SK-N-MC (cell line): Measurements from ENCODE around the gene CDK6.

ENCODE experiments used
- DNase-seq: peaks from one replicate; pipeline ENCODE4 v3.0.0-alpha.2; 2011; ENCODE audit warnings: low read depth, low spot score
- H3K27ac ChIP-seq: fragments of 200-600 bp; sonication (generic); 2 replicates; pipeline ENCODE4 v1.5.1; 2016; ENCODE audit warnings: mixed run types
- H3K36me3 ChIP-seq: fragments of 200-600 bp; sonication (generic); 2 replicates; pipeline ENCODE4 v1.6.1; 2017; ENCODE audit warnings: antibody characterized with exemption, low read length, mixed read lengths; ENCODE audit not compliant: insufficient read depth
- H3K4me3 ChIP-seq: fragments of 200-600 bp; sonication (generic); 2 replicates; pipeline ENCODE4 v1.5.1; 2016
- H3K9ac ChIP-seq: fragments of 200-600 bp; sonication (generic); 2 replicates; pipeline ENCODE4 v1.8.0; 2017; ENCODE audit warnings: mixed run types, mixed read lengths; ENCODE audit not compliant: insufficient read length
- H3K9me3 ChIP-seq: fragments of 200-600 bp; sonication (generic); 2 replicates; pipeline ENCODE4 v1.6.1; 2017; ENCODE audit warnings: low read depth, mild to moderate bottlenecking, antibody characterized with exemption, low read length, moderate library complexity, mixed read lengths
- EZH2 ChIP-seq: fragments of 200-600 bp; sonication (generic); IDR thresholded peaks from one replicate; pipeline ENCODE4 v1.6.1; 2017; ENCODE audit warnings: antibody characterized with exemption
- FOXP2 ChIP-seq: optimal IDR thresholded peaks from 2 replicates; pipeline ENCODE3; 2011; ENCODE audit warnings: mild to moderate bottlenecking, moderate library complexity; ENCODE audit not compliant: insufficient read depth; ENCODE audit errors: extremely low read length, control extremely low read depth
- POLR2AphosphoS5 ChIP-seq: IDR thresholded peaks from 2 replicates; pipeline ENCODE4 v1.6.1; 2012; ENCODE audit warnings: mild to moderate bottlenecking, low read depth, low read length, borderline replicate concordance

Gene CDK6

GRCh38 chr7:92705831-92706230, 130.5 kb downstream of the CDK6 start:
- Histone ChIP-seq H3K4me3 (no peak overlapping the region), H3K9me3 (no peaks in the 10 kb centered on the region), H3K36me3 (no peaks in the 10 kb centered on the region), H3K27ac (no peak overlapping the region), H3K9ac (no peak overlapping the region)
- TF ChIP-seq FOXP2 (no peak), EZH2 (no peak), POLR2AphosphoS5 (no peak)
- no peak for DNase-seq

DNA sequence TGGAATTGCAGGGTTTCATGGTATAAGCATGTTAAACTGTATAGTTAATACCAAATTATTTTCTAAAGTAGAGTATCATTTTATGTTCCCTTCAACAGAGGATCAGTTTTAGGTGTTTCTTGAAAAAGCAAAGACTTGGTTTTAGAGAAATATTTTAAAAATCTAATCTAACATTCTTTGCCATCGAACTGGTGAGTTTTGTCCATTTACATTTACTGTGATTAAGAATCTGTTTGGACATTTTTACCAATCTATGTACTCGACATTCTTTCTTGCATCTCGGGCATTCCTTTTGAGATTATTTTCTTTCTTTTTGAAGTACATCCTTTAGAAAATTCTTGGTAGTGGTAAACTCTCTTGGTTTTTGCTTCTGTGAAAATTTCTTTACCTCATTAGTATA, 131.5 kb downstream of the CDK6 start:
- DNase-seq = no peak
- no peak overlapping the region for H3K4me3 ChIP-seq
- H3K9ac ChIP-seq = no peak overlapping the region
- TF ChIP-seq FOXP2 (no peak), EZH2 (no peak), POLR2AphosphoS5 (no peak)
- no peak overlapping the region for H3K27ac ChIP-seq
- H3K36me3 ChIP-seq = no peaks in the 10 kb centered on the region
- H3K9me3 ChIP-seq = no peaks in the 10 kb centered on the region

- DNase-seq = no peak
- TF ChIP-seq EZH2 (no peak), FOXP2 (no peak), POLR2AphosphoS5 (no peak)
- Histone ChIP-seq H3K9ac (no peak overlapping the region), H3K27ac (no peak overlapping the region), H3K36me3 (no peaks in the 10 kb centered on the region), H3K9me3 (no peaks in the 10 kb centered on the region), H3K4me3 (no peak overlapping the region)
These were observed 133.8 kb downstream of the CDK6 start for GRCh38 chr7:92702535-92702934.

GRCh38 chr7:92699966-92700514, 136.3 kb downstream of the CDK6 start:
- no peak overlapping the region for H3K4me3 ChIP-seq
- no peak for DNase-seq
- H3K9me3 ChIP-seq = no peaks in the 10 kb centered on the region
- H3K27ac ChIP-seq = no peak overlapping the region
- no peaks in the 10 kb centered on the region for H3K36me3 ChIP-seq
- no peak overlapping the region for H3K9ac ChIP-seq
- TF ChIP-seq FOXP2 = no peak
- TF ChIP-seq POLR2AphosphoS5 = no peak
- TF ChIP-seq EZH2 = no peak

GRCh38 chr7:92699560-92699959, 136.8 kb downstream of the CDK6 start:
- H3K27ac ChIP-seq = no peak overlapping the region
- H3K36me3 ChIP-seq = no peaks in the 10 kb centered on the region
- no peak overlapping the region for H3K9ac ChIP-seq
- TF ChIP-seq POLR2AphosphoS5 (no peak), FOXP2 (no peak), EZH2 (no peak)
- DNase-seq = no peak
- no peaks in the 10 kb centered on the region for H3K9me3 ChIP-seq
- H3K4me3 ChIP-seq = no peak overlapping the region

- DNase-seq = no peak
- Histone ChIP-seq H3K9me3 (no peaks in the 10 kb centered on the region), H3K9ac (no peak overlapping the region), H3K4me3 (no peak overlapping the region), H3K36me3 (no peaks in the 10 kb centered on the region), H3K27ac (no peak overlapping the region)
- TF ChIP-seq POLR2AphosphoS5 = no peak
- no peak for TF ChIP-seq EZH2
- no peak for TF ChIP-seq FOXP2
These were observed 138.0 kb downstream of the CDK6 start for GRCh38 chr7:92698237-92698841.

- no peak for DNase-seq
- Histone ChIP-seq H3K9ac (no peak overlapping the region), H3K27ac (no peak overlapping the region), H3K36me3 (no peaks in the 10 kb centered on the region), H3K4me3 (no peak overlapping the region), H3K9me3 (no peaks in the 10 kb centered on the region)
- TF ChIP-seq EZH2 = no peak
- no peak for TF ChIP-seq POLR2AphosphoS5
- no peak for TF ChIP-seq FOXP2
These were observed 139.0 kb downstream of the CDK6 start for GRCh38 chr7:92697414-92697813.

DNA sequence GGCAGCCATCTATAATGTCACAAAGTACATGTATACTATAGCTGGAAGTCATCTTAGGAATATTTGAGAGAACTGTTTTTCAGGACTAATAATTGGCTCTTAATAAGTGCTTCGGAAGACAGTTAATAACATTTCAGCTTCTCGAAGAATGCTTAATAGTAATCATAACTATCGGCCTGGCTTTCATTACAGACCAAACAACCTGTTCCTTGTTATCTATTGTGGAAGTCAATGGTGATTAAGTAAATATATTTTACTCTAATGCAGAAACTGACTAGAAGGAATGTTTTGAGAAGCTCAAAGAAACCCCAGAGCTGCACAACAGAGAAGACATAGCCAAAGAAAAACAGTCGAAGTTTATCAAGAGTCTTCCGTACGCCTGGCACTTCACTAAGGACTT, 139.4 kb downstream of the CDK6 start:
- H3K27ac ChIP-seq = no peak overlapping the region

DNA sequence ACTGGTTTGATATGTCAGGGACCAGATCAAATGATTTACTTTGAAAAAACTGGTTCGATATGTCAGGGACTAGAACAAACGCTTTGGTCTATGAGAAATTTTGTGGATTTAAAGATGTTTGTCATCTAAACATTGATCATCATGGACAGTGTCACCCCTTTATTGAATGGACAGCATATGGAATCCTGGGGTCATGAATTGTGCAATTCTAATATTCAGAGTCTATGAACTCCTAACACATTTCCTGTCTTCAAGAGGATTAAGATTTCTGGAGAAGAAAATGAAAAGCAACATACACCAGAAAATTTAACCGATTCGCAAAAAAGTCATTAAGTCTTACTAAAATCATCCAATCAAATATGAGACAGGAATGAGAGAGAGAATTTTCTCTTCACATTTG, 139.8 kb downstream of the CDK6 start:
- Histone ChIP-seq H3K4me3 (no peak overlapping the region; the same call in 1 of the 2 replicates), H3K27ac (no peak overlapping the region), H3K9ac (no peak overlapping the region), H3K9me3 (no peaks in the 10 kb centered on the region), H3K36me3 (no peaks in the 10 kb centered on the region)
- no peak for DNase-seq
- TF ChIP-seq POLR2AphosphoS5 = no peak
- TF ChIP-seq EZH2 = no peak
- TF ChIP-seq FOXP2 = no peak

More for the DNA sequence above, 139.4 kb downstream of the CDK6 start:
- TF ChIP-seq EZH2 (no peak), FOXP2 (no peak), POLR2AphosphoS5 (no peak)
- H3K36me3 ChIP-seq = no peaks in the 10 kb centered on the region
- H3K9me3 ChIP-seq = no peaks in the 10 kb centered on the region
- no peak for DNase-seq
- H3K4me3 ChIP-seq = no peak overlapping the region
- no peak overlapping the region for H3K9ac ChIP-seq
